Calu3 (cell line): Measurements from ENCODE around the gene LILRA2. TPM values are rescaled to one million over a fixed set of nuclear protein-coding genes. Genes with fewer than 3 reads are reported as not detected.

Experiments used
- Bru-seq: library from RNA; stranded (reverse); fragments of 400-500 nt; gene quantifications from one replicate; lab custom pipeline; 2021; lab: Mats Ljungman, UMichigan
- BruChase-seq, 2 experiments: library from RNA; stranded (reverse); fragments of 400-500 nt; gene quantifications; one replicate each; lab custom pipeline; 2021; lab: Mats Ljungman, UMichigan
- BruUV-seq: library from RNA; stranded (reverse); fragments of 400-500 nt; replicated peaks from 2 replicates; lab custom pipeline; 2021; lab: Mats Ljungman, UMichigan
- CTCF ChIA-PET: fragments of 300-600 bp; sonication (Branson Sonifier 250); formaldehyde crosslinking; loops from one replicate; lab custom pipeline; 2022; ENCODE audit warnings: antibody characterized with exemption; lab: Charles Lee
- DNase-seq: peaks from one replicate; pipeline ENCODE4 v3.0.0; 2022
- H3K27ac Mint-ChIP-seq: one replicate; pipeline ENCODE4 v1.8.0; 2022; ENCODE audit warnings: mixed read lengths; ENCODE audit not compliant: unreplicated experiment
- H3K27me3 Mint-ChIP-seq: one replicate; pipeline ENCODE4 v1.8.0; 2022; ENCODE audit warnings: mixed read lengths; ENCODE audit not compliant: unreplicated experiment
- H3K36me3 Mint-ChIP-seq: one replicate; pipeline ENCODE4 v1.8.0; 2022; ENCODE audit warnings: mild to moderate bottlenecking, moderate library complexity, mixed read lengths; ENCODE audit not compliant: insufficient read depth, unreplicated experiment
- H3K4me1 Mint-ChIP-seq: one replicate; pipeline ENCODE4 v1.8.0; 2022; ENCODE audit warnings: mild to moderate bottlenecking, low read depth, mixed read lengths; ENCODE audit not compliant: unreplicated experiment
- H3K4me3 Mint-ChIP-seq: one replicate; pipeline ENCODE4 v1.8.0; 2022; ENCODE audit warnings: mild to moderate bottlenecking, low read depth, moderate library complexity, mixed read lengths; ENCODE audit not compliant: unreplicated experiment
- H3K9me3 Mint-ChIP-seq: one replicate; pipeline ENCODE4 v1.8.0; 2022; ENCODE audit warnings: low read depth, mixed read lengths; ENCODE audit not compliant: unreplicated experiment
- CTCF ChIP-seq: fragments of 200-600 bp; IDR thresholded peaks from one replicate; pipeline ENCODE4 v1.8.0; 2022; ENCODE audit warnings: antibody characterized with exemption; ENCODE audit not compliant: unreplicated experiment
- intact Hi-C: fragments of 100-400 bp; cut with micrococcal nuclease; formaldehyde crosslinking; loops from one replicate; pipeline ENCODE4 v1.10.0; 2022; ENCODE audit not compliant: unreplicated experiment
- long read RNA-seq: library from polyadenylated mRNA; stranded (forward); transcript quantifications from one replicate; pipeline ENCODE4 v2.0.0, GENCODE V29; 2022
- total RNA-seq: library from RNA; stranded (reverse); gene quantifications from 2 replicates; pipeline ENCODE4 v1.2.3, GENCODE V29; 2022

The LILRA2 gene
- total RNA-seq (not detected in 2 replicates), Bru-seq, nascent RNA (percentile 5 among the genes with signal in this experiment), BruChase-seq, experiment 1, labeled RNA remaining after a 6-hour chase (not detected), BruChase-seq, experiment 2, labeled RNA remaining after a 2-hour chase (percentile 5 among the genes with signal in this experiment)
- long read RNA-seq = 0 reads

- intact Hi-C loops = no loop called here
- Mint-ChIP-seq H3K36me3 (no peaks in the 10 kb centered on the region), H3K9me3 (no peaks in the 10 kb centered on the region), H3K4me1 (no peaks in the 10 kb centered on the region), H3K27ac (no peak within 1 kb of the TSS), H3K27me3 (peaks cover 76% of the 10 kb centered on the region), H3K4me3 (no peak within 1 kb of the TSS)
- no TSS peak for BruUV-seq
- TF ChIP-seq CTCF = no peak
- no peak for DNase-seq
- CTCF ChIA-PET = interaction anchor here (0.6 kb wide), 1 partner anchor 102 kb away, joined by 3 read pairs; no protein-coding TSS in a partner anchor
Measured at GRCh38 chr19:54573330-54573872, at the start of gene LILRA2. LILRA2 (plus strand) TSS chr19:54573790; CDS start chr19:54573879, 89 bp downstream.

- Mint-ChIP-seq H3K4me3 (no peak overlapping the region), H3K27me3 (peaks cover 83% of the 10 kb centered on the region), H3K4me1 (no peaks in the 10 kb centered on the region), H3K9me3 (peaks cover 5% of the 10 kb centered on the region), H3K27ac (no peak overlapping the region), H3K36me3 (no peaks in the 10 kb centered on the region)
- no TSS peak for BruUV-seq
- intact Hi-C loops = no loop called here
- CTCF ChIA-PET = interaction anchor here (0.6 kb wide), 1 partner anchor 557 kb away, joined by 3 read pairs; no protein-coding TSS in a partner anchor
- TF ChIP-seq CTCF = no peak
- DNase-seq = no peak
Measured at GRCh38 chr19:54525636-54526035, 48.0 kb upstream of the LILRA2 start.

GRCh38 chr19:54526972-54527371 is 46.6 kb upstream of the LILRA2 start:
- no peak for TF ChIP-seq CTCF
- Mint-ChIP-seq H3K36me3 (no peaks in the 10 kb centered on the region), H3K9me3 (peaks cover 5% of the 10 kb centered on the region), H3K4me3 (no peak overlapping the region), H3K27me3 (peaks cover 83% of the 10 kb centered on the region), H3K4me1 (no peaks in the 10 kb centered on the region), H3K27ac (no peak overlapping the region)
- intact Hi-C loops = no loop called here
- DNase-seq = no peak
- no TSS peak for BruUV-seq
- CTCF ChIA-PET = interaction anchor here (0.7 kb wide), 2 partner anchors 8 to 80 kb away, joined by 3 read pairs; no protein-coding TSS in a partner anchor

GRCh38 chr19:54530866-54531265 is 42.7 kb upstream of the LILRA2 start:
- no TSS peak for BruUV-seq
- Mint-ChIP-seq H3K9me3 (peaks cover 2% of the 10 kb centered on the region), H3K36me3 (no peaks in the 10 kb centered on the region), H3K27ac (no peak overlapping the region), H3K4me1 (no peaks in the 10 kb centered on the region), H3K27me3 (peaks cover 91% of the 10 kb centered on the region), H3K4me3 (no peak overlapping the region)
- no peak for DNase-seq
- TF ChIP-seq CTCF = no peak
- intact Hi-C loops = no loop called here
- CTCF ChIA-PET = no interaction called here
